ENCODE measurements around the gene FRMD1. TPM values are rescaled to one million over a fixed set of nuclear protein-coding genes. Genes with fewer than 3 reads are reported as not detected.

Gene FRMD1
- total and polyA plus RNA-seq, 3 experiments from 2014 or later = not detected

DNA sequence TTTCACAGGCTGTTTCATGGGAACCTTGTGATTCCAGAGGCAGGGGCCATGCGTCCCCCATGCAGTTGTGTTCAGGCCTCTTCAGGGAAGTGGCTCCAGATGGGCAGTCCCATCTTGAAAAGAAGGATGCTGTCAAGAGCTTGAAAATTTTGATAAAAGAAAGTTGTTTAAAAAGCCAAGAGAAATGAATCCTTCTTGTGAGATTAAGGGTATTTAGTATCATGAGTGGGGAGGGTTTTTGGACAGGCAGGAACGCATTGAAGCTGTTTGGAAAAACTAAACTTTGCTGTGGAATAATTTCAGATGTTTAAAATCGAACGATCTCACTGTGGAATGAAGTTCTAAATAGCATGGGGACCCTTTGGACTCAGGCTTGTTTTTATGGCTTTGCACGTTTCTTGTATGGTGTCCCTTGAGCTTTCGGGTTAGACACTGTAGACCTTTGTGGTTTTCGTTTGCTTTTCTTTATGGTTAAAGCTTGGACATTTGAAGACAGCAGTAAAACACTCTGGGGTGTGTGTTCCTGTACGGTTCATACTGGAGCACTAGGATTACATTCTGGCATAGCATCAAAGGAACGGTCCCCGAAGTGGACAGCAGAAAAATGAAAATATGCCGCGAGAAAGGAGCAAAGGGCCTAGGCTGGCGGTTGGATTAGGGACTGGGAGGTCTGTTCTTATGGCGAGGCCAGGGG lies 63.4 kb downstream of the FRMD1 start:
- Histone ChIP-seq H3K4me3 (ENCODE audit: low read length) (no peak overlapping the region), H3K4me1 (ENCODE audit: insufficient read depth, low read length) (no peaks in the 10 kb centered on the region), H3K27ac (ENCODE audit: low read depth, low read length) (no peak overlapping the region), H3K9me3 (ENCODE audit: low read length) (peaks cover 7% of the 10 kb centered on the region), H3K36me3 (ENCODE audit: insufficient read depth, low read length) (no peaks in the 10 kb centered on the region), H3K27me3 (ENCODE audit: insufficient read depth, low read length, poor library complexity, severe bottlenecking) (no peaks in the 10 kb centered on the region)
- Mint-ChIP-seq H3K9me3 (peaks cover 21 to 30% (median 22%) of the 10 kb centered on the region in 5 donors), H3K27ac (no peak overlapping the region), H3K4me1 (no peaks in the 10 kb centered on the region), H3K27me3 (peaks cover 6 to 9% of the 10 kb centered on the region in 2 donors), H3K4me3 (no peak overlapping the region), H3K36me3 (peaks cover 0 to 5% (median 0%) of the 10 kb centered on the region in 3 donors)
- ChIA-PET CTCF (no interaction called here), POLR2A (no interaction called here)
- DNase-seq = no peak

DNA sequence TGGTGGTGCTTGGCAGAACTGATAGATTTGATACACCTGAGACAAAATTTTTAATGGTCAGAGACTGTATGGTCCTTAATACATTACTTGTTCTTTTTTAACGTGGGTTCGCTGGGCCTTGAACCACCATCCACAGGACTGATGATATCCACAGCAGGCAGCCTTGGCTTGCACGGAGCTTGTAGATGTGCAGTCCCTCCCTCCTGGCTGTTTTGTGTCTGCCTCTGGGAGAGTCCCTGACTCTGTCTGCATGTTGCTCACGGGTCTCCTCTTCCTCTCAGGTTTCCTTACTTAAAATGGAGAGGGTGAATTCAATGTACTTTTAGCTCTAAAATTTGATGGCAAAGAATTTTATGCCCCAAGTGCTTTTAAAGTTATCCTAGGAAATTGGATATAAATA lies 64.0 kb downstream of the FRMD1 start:
- ChIA-PET CTCF (no interaction called here), POLR2A (no interaction called here)
- no peak for DNase-seq
- peaks cover 22 to 30% (median 25%) of the 10 kb centered on the region in 5 donors for H3K9me3 Mint-ChIP-seq
- Histone ChIP-seq H3K36me3 (ENCODE audit: insufficient read depth, low read length) (no peaks in the 10 kb centered on the region), H3K4me1 (ENCODE audit: insufficient read depth, low read length) (no peaks in the 10 kb centered on the region), H3K4me3 (ENCODE audit: low read length) (no peak overlapping the region), H3K9me3 (ENCODE audit: low read length) (peaks cover 7% of the 10 kb centered on the region), H3K27ac (ENCODE audit: low read depth, low read length) (no peak overlapping the region), H3K27me3 (ENCODE audit: insufficient read depth, low read length, poor library complexity, severe bottlenecking) (no peaks in the 10 kb centered on the region)
- no peak overlapping the region for H3K27ac Mint-ChIP-seq
- H3K27me3 Mint-ChIP-seq = peaks cover 6 to 9% of the 10 kb centered on the region in 2 donors
- H3K4me3 Mint-ChIP-seq = no peak overlapping the region
- no peaks in the 10 kb centered on the region for H3K4me1 Mint-ChIP-seq
- peaks cover 0 to 5% (median 0%) of the 10 kb centered on the region in 3 donors for H3K36me3 Mint-ChIP-seq

- H3K27me3 ChIP-seq (ENCODE audit: insufficient read depth, low read length, poor library complexity, severe bottlenecking) = no peaks in the 10 kb centered on the region
- H3K4me3 ChIP-seq (ENCODE audit: low read length) = no peak overlapping the region
- H3K27ac Mint-ChIP-seq = no peak overlapping the region
- H3K4me1 Mint-ChIP-seq = no peaks in the 10 kb centered on the region
- DNase-seq = no peak
- no peaks in the 10 kb centered on the region for H3K36me3 ChIP-seq (ENCODE audit: insufficient read depth, low read length)
- CTCF ChIA-PET = no interaction called here
- H3K9me3 ChIP-seq (ENCODE audit: low read length) = peaks cover 7% of the 10 kb centered on the region
- POLR2A ChIA-PET = no interaction called here
- H3K4me1 ChIP-seq (ENCODE audit: insufficient read depth, low read length) = no peaks in the 10 kb centered on the region
- H3K9me3 Mint-ChIP-seq = peaks cover 22 to 33% (median 25%) of the 10 kb centered on the region in 5 donors
- H3K27me3 Mint-ChIP-seq = peaks cover 6 to 9% of the 10 kb centered on the region in 2 donors
- no peak overlapping the region for H3K27ac ChIP-seq (ENCODE audit: low read depth, low read length)
- no peak overlapping the region for H3K4me3 Mint-ChIP-seq
- H3K36me3 Mint-ChIP-seq = peaks cover 0 to 5% (median 0%) of the 10 kb centered on the region in 3 donors
Observed at GRCh38 chr6:168014428-168014827, 64.6 kb downstream of the FRMD1 start.

DNA sequence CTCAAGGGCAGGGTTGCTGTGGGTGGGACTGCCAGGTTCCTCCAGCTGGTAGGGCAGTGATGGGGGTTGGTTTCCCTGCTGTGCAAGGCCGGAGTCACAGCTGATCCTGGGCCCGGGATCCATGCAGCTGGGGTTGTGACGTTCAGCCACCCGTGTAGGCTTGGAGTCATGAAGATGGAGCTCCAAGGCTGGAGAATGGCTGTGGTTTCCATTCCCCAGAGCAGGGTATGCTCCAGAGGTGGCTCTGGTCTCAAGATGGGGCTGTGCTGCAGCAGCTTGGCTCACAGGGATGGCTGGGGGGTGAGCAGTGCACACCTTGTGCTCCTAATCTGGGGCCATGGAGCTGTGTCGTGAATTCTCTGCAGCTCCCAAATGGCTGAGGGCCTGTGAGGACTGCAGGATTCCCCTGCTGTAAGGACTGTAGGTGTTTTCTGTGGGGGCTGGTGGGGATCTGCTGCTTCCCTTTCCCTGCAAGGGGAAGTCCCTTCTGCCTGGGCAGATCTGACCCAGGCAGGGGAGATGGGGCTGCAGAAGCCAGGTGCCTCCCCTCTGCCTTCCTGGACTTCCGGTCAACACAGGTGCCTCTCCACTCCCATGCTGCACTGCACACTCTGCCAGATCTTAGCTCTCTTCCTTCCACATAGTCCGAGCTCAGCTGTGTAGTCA lies 65.6 kb downstream of the FRMD1 start:
- Histone ChIP-seq H3K4me1 (ENCODE audit: insufficient read depth, low read length) (no peaks in the 10 kb centered on the region), H3K4me3 (ENCODE audit: low read length) (no peak overlapping the region), H3K9me3 (ENCODE audit: low read length) (peaks cover 7% of the 10 kb centered on the region), H3K36me3 (ENCODE audit: insufficient read depth, low read length) (no peaks in the 10 kb centered on the region), H3K27ac (ENCODE audit: low read depth, low read length) (no peak overlapping the region), H3K27me3 (ENCODE audit: insufficient read depth, low read length, poor library complexity, severe bottlenecking) (no peaks in the 10 kb centered on the region)
- CTCF ChIA-PET = no interaction called here
- POLR2A ChIA-PET = no interaction called here
- H3K36me3 Mint-ChIP-seq = peaks cover 0 to 5% (median 0%) of the 10 kb centered on the region in 3 donors
- H3K27me3 Mint-ChIP-seq = peaks cover 6 to 9% of the 10 kb centered on the region in 2 donors
- H3K4me3 Mint-ChIP-seq = no peak overlapping the region
- no peak overlapping the region for H3K27ac Mint-ChIP-seq
- H3K4me1 Mint-ChIP-seq = no peaks in the 10 kb centered on the region
- peaks cover 25 to 35% (median 29%) of the 10 kb centered on the region in 5 donors for H3K9me3 Mint-ChIP-seq
- DNase-seq = no peak

- no peak overlapping the region for H3K4me3 Mint-ChIP-seq
Observed at GRCh38 chr6:168012431-168013249, 66.4 kb downstream of the FRMD1 start.

GRCh38 chr6:168011291-168011690 lies 67.7 kb downstream of the FRMD1 start:
- no peak for DNase-seq

More at GRCh38 chr6:168012431-168013249, 66.4 kb downstream of the FRMD1 start:
- H3K4me1 Mint-ChIP-seq = no peaks in the 10 kb centered on the region
- no peak overlapping the region for H3K27ac Mint-ChIP-seq
- no peak for DNase-seq
- peaks cover 7% of the 10 kb centered on the region for H3K9me3 ChIP-seq (ENCODE audit: low read length)
- H3K27me3 ChIP-seq (ENCODE audit: insufficient read depth, low read length, poor library complexity, severe bottlenecking) = no peaks in the 10 kb centered on the region
- CTCF ChIA-PET = no interaction called here
- no peaks in the 10 kb centered on the region for H3K4me1 ChIP-seq (ENCODE audit: insufficient read depth, low read length)
- POLR2A ChIA-PET = no interaction called here
- H3K9me3 Mint-ChIP-seq = peaks cover 25 to 35% (median 31%) of the 10 kb centered on the region in 5 donors
- H3K27me3 Mint-ChIP-seq = peaks cover 6 to 9% of the 10 kb centered on the region in 2 donors
- H3K36me3 ChIP-seq (ENCODE audit: insufficient read depth, low read length) = no peaks in the 10 kb centered on the region
- no peak overlapping the region for H3K4me3 ChIP-seq (ENCODE audit: low read length)
- H3K36me3 Mint-ChIP-seq = peaks cover 0 to 5% (median 0%) of the 10 kb centered on the region in 3 donors
- no peak overlapping the region for H3K27ac ChIP-seq (ENCODE audit: low read depth, low read length)

DNA sequence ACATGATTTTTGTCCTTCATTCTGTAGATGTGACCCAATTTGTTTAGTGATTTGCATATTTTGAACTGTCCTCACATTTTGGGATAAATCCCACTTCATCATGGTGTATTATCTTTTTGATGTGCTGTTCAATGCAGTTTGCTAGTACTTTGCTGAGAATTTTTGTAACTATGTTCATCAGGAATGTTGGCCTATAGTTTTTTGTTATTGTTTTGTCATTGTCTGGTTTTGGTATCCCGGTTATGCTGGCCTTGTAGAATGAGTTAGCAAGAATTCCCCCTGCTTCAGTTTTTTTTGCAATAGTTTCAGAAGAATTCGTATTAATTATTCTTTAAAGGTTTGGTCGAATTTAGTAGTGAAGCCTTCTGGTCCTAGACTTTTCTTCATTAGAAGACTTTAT lies 69.7 kb downstream of the FRMD1 start:
- Mint-ChIP-seq H3K36me3 (peaks cover 0 to 5% (median 0%) of the 10 kb centered on the region in 3 donors), H3K27ac (no peak overlapping the region), H3K27me3 (peaks cover 0 to 4% of the 10 kb centered on the region in 2 donors), H3K9me3 (peaks cover 19 to 33% (median 25%) of the 10 kb centered on the region in 5 donors), H3K4me3 (no peak overlapping the region), H3K4me1 (no peaks in the 10 kb centered on the region)
- Histone ChIP-seq H3K9me3 (ENCODE audit: low read length) (peaks cover 7% of the 10 kb centered on the region), H3K4me3 (ENCODE audit: low read length) (no peak overlapping the region), H3K27ac (ENCODE audit: low read depth, low read length) (no peak overlapping the region), H3K4me1 (ENCODE audit: insufficient read depth, low read length) (no peaks in the 10 kb centered on the region), H3K36me3 (ENCODE audit: insufficient read depth, low read length) (no peaks in the 10 kb centered on the region), H3K27me3 (ENCODE audit: insufficient read depth, low read length, poor library complexity, severe bottlenecking) (no peaks in the 10 kb centered on the region)
- DNase-seq = no peak
- CTCF ChIA-PET = no interaction called here
- POLR2A ChIA-PET = no interaction called here

More at GRCh38 chr6:168011291-168011690, 67.7 kb downstream of the FRMD1 start:
- Mint-ChIP-seq H3K36me3 (peaks cover 0 to 5% (median 0%) of the 10 kb centered on the region in 3 donors), H3K27me3 (peaks cover 5 to 6% of the 10 kb centered on the region in 2 donors), H3K9me3 (peaks cover 25 to 35% (median 31%) of the 10 kb centered on the region in 5 donors), H3K4me1 (no peaks in the 10 kb centered on the region), H3K4me3 (no peak overlapping the region), H3K27ac (no peak overlapping the region)
- ChIA-PET POLR2A (no interaction called here), CTCF (no interaction called here)
- Histone ChIP-seq H3K27me3 (ENCODE audit: insufficient read depth, low read length, poor library complexity, severe bottlenecking) (no peaks in the 10 kb centered on the region), H3K9me3 (ENCODE audit: low read length) (peaks cover 7% of the 10 kb centered on the region), H3K4me1 (ENCODE audit: insufficient read depth, low read length) (no peaks in the 10 kb centered on the region), H3K4me3 (ENCODE audit: low read length) (no peak overlapping the region), H3K36me3 (ENCODE audit: insufficient read depth, low read length) (no peaks in the 10 kb centered on the region), H3K27ac (ENCODE audit: low read depth, low read length) (no peak overlapping the region)

All from CD8-positive, alpha-beta memory T cell (primary cell).